ENCODE results near the gene GNA12. TPM values are rescaled to one million over a fixed set of nuclear protein-coding genes. Genes with fewer than 3 reads are reported as not detected.

The GNA12 gene
- total and polyA plus RNA-seq, 5 donors from 2014 or later: 5.0 to 29.1 (median 7.9) TPM

DNA sequence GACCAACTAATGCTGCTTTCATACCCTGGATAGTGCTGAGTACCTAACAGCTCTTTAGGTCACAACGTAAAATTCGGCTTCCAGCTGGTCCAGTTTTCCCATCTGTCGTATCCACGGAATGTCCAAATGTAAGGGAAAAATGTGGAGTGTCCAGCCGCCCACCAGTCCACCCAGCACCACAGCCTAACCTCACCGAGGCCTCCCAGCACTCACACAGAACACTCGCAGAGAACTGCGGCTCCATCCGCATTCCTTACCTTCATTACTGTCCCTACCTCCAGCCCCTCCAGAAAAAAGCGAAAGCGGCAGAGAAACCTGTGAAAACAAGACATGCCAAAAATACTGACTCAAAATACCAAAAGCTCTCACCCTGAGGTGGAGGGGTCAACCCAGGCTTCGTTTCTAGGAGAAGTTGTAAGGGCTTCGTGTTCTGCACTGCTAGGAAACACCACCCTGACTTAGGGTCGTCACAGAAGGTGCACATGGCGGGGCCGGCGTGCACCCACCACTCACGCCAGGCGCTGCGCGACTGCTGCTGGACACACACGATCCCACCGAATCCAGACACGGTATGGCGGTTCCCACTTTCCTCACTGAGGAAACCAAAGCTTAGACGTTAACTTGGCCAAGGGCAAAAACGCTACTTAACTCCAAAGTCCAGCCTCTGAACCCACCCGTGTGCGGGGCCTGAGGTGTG, 82.2 kb downstream of the GNA12 start:
- H3K4me3 Mint-ChIP-seq: no peak overlapping the region
- no peaks in the 10 kb centered on the region for H3K9me3 Mint-ChIP-seq
- no peak overlapping the region for H3K27ac ChIP-seq (ENCODE audit: insufficient read depth, low read length, poor library complexity, severe bottlenecking)
- peaks cover 15% of the 10 kb centered on the region for H3K36me3 Mint-ChIP-seq
- H3K9me3 ChIP-seq (ENCODE audit: control insufficient read depth in 2 of 2, low read length in 2 of 2): no peaks in the 10 kb centered on the region
- H3K4me3 ChIP-seq (ENCODE audit: low read depth, low read length): no peak overlapping the region
- peaks cover 27% of the 10 kb centered on the region for H3K4me1 ChIP-seq (ENCODE audit: control insufficient read depth, insufficient read depth, low read length, poor library complexity, severe bottlenecking)
- ATAC-seq (ENCODE audit: low read depth in 2 of 2): no peak
- H3K4me1 Mint-ChIP-seq: peaks cover 23 to 36% (median 25%) of the 10 kb centered on the region in 4 donors
- DNase-seq: no peak
- H3K27me3 ChIP-seq (ENCODE audit: control insufficient read depth, insufficient read depth, low read length): no peaks in the 10 kb centered on the region
- H3K27ac Mint-ChIP-seq: no peak overlapping the region
- H3K27me3 Mint-ChIP-seq: no peaks in the 10 kb centered on the region
- H3K36me3 ChIP-seq (ENCODE audit: control insufficient read depth, insufficient read depth, low read length): peaks cover 5% of the 10 kb centered on the region

DNA sequence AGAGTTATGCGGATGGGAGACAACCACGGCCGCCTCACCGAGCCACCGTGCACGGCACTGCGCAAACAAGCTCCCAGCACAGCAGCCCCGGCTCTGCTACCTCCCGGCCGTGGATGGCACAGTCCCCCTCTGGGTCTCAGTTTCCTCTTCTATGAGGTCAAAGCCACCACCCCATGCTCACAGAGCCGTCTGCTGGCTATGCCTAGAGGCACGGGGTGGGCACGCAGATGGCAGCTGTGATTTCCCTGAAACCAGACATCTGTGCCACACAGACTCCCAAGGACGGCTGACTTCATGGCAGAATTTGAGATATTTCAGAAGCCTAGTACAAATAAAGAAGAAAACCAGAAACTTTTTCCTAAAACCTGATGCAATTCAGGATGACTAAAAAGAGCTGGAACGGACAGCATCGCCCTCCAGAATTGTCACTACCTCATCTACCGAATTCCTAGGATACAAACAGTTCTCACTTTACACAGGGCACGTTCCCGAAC, 82.9 kb downstream of the GNA12 start:
- no peak for ATAC-seq (ENCODE audit: low read depth in 2 of 2)
- Histone ChIP-seq H3K27ac (ENCODE audit: insufficient read depth, low read length, poor library complexity, severe bottlenecking) (no peak overlapping the region), H3K27me3 (ENCODE audit: control insufficient read depth, insufficient read depth, low read length) (no peaks in the 10 kb centered on the region), H3K4me1 (ENCODE audit: control insufficient read depth, insufficient read depth, low read length, poor library complexity, severe bottlenecking) (peaks cover 27% of the 10 kb centered on the region), H3K9me3 (ENCODE audit: control insufficient read depth in 2 of 2, low read length in 2 of 2) (no peaks in the 10 kb centered on the region), H3K36me3 (ENCODE audit: control insufficient read depth, insufficient read depth, low read length) (peaks cover 5% of the 10 kb centered on the region), H3K4me3 (ENCODE audit: low read depth, low read length) (no peak overlapping the region)
- no peak overlapping the region for H3K27ac Mint-ChIP-seq
- peaks cover 18% of the 10 kb centered on the region for H3K36me3 Mint-ChIP-seq
- H3K4me3 Mint-ChIP-seq: no peak overlapping the region
- no peaks in the 10 kb centered on the region for H3K9me3 Mint-ChIP-seq
- no peaks in the 10 kb centered on the region for H3K27me3 Mint-ChIP-seq
- H3K4me1 Mint-ChIP-seq: peaks cover 23 to 39% (median 25%) of the 10 kb centered on the region in 4 donors
- no peak for DNase-seq

DNA sequence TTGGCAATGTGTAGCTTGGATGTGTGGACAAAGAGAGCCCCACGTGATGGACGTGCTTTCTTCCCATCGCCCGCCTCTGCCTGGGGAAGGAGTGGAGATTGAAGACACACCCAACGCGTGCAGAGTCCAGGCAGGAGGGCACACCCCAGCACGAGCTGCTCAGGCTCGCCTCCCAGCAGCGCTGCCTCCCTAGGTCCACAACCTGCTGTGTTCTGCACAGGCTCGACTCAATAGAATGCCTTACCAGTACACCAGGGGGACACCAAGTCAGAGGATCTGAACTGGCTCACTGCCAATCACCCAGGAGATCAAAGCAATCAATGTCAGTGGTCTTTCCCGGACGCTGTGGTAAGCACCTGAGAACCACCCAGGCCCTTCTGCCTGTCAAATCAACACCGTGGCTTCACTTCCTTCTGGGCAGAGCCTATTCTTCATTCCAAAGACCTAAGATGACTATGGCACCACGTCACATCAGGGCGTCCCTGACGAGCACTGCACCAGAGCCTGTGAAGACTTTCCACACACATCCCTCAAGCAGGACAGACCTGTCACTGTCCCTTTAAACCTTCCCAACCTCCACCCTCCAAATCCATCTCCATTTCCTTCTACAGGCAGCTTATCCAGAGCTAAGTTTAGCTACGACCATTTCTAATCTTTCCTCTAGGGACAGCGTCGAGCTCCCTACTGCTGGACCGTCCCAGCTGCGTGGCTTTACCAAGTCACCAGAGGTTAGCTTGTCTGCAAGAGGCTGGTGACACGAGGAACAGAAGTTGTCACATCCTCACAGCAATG, 83.8 kb downstream of the GNA12 start:
- Mint-ChIP-seq H3K27ac (peak overlapping the region in 2 of 3 donors; percentile 65 to 78), H3K4me3 (peak overlapping the region in 1 of 4 donors; percentile 66), H3K4me1 (peaks cover 23 to 39% (median 27%) of the 10 kb centered on the region in 4 donors), H3K27me3 (no peaks in the 10 kb centered on the region), H3K9me3 (no peaks in the 10 kb centered on the region), H3K36me3 (peaks cover 25% of the 10 kb centered on the region)
- H3K9me3 ChIP-seq (ENCODE audit: control insufficient read depth in 2 of 2, low read length in 2 of 2): no peaks in the 10 kb centered on the region
- peaks cover 5% of the 10 kb centered on the region for H3K36me3 ChIP-seq (ENCODE audit: control insufficient read depth, insufficient read depth, low read length)
- peaks cover 27% of the 10 kb centered on the region for H3K4me1 ChIP-seq (ENCODE audit: control insufficient read depth, insufficient read depth, low read length, poor library complexity, severe bottlenecking)
- ATAC-seq (ENCODE audit: low read depth in 2 of 2) (no peak), DNase-seq (peak in 1 of 3 donors; percentile 20)
- no peak overlapping the region for H3K4me3 ChIP-seq (ENCODE audit: low read depth, low read length)
- H3K27ac ChIP-seq (ENCODE audit: insufficient read depth, low read length, poor library complexity, severe bottlenecking): no peak overlapping the region
- H3K27me3 ChIP-seq (ENCODE audit: control insufficient read depth, insufficient read depth, low read length): no peaks in the 10 kb centered on the region

DNA sequence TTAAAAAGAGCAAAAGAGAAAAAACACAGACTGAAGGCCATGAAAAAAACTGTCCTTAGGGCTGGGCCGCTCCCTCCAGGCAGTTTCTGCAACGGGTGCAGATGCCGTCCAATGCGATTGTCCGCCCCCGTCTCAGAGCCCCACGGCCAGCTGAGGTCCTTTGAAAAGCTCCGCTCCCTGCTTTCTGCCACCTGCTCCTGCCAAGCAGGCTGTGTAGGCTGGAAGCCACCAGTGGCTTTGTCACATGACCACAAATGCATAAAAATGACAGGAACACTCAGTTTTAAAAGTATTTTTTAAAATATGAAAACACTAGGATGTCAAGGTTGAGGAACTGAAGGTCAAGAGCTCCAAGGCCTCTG, 84.4 kb downstream of the GNA12 start:
- H3K27me3 Mint-ChIP-seq: no peaks in the 10 kb centered on the region
- DNase-seq (no peak), ATAC-seq (ENCODE audit: low read depth in 2 of 2) (no peak)
- H3K9me3 Mint-ChIP-seq: no peaks in the 10 kb centered on the region
- Histone ChIP-seq H3K4me3 (ENCODE audit: low read depth, low read length) (no peak overlapping the region), H3K27me3 (ENCODE audit: control insufficient read depth, insufficient read depth, low read length) (no peaks in the 10 kb centered on the region), H3K4me1 (ENCODE audit: control insufficient read depth, insufficient read depth, low read length, poor library complexity, severe bottlenecking) (peaks cover 27% of the 10 kb centered on the region), H3K27ac (ENCODE audit: insufficient read depth, low read length, poor library complexity, severe bottlenecking) (no peak overlapping the region), H3K36me3 (ENCODE audit: control insufficient read depth, insufficient read depth, low read length) (peaks cover 5% of the 10 kb centered on the region), H3K9me3 (ENCODE audit: control insufficient read depth in 2 of 2, low read length in 2 of 2) (no peaks in the 10 kb centered on the region)
- H3K27ac Mint-ChIP-seq: peak overlapping the region in 2 of 3 donors; percentile 78 to 93
- no peak overlapping the region for H3K4me3 Mint-ChIP-seq
- peaks cover 23 to 39% (median 27%) of the 10 kb centered on the region in 4 donors for H3K4me1 Mint-ChIP-seq
- H3K36me3 Mint-ChIP-seq: peaks cover 30% of the 10 kb centered on the region

DNA sequence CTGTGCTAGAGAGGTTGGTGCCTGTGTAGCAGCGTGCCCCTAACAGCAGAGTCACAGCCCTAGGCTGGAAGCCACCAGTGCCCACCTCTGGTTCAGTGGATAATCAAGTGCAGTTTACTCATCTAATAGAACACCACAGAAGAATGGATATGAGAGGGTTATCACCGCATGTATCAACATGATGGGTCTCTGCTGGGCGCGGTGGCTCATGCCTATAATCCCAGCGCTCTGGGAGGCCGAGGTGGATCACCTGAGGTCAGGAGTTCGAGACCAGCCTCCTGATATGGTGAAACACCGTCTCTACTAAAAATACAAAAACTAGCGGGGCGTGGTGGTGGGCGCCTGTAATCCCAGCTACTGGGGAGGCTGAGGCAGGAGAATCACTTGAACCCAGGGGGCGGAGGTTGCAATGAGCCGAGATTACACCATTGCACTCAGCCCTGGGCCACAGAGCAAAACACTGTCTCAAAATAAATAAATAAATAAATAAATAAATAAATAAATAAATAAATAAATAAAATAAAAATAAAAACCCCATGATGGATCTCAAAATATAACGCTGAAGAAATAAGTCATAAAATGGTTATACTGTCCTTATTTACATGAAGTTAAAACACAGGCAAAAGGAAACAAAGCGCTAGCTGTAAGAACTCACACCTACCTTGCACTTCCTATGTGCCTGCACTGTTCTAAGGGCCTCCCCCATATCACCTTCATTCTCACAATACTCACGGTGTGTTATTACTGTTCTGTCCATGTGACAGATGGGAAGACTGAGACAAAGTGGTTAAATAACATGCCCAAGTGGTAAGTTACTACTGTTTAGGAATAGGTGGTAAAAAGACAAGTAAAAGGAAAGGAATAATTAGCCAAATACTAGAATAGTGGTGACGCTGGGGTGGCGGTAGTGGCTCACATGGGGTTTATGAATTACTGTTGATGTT, 85.2 kb downstream of the GNA12 start:
- peak overlapping the region; percentile 27 for H3K4me3 ChIP-seq (ENCODE audit: low read depth, low read length)
- H3K9me3 ChIP-seq (ENCODE audit: control insufficient read depth in 2 of 2, low read length in 2 of 2): no peaks in the 10 kb centered on the region
- DNase-seq (peak in 1 of 3 donors; percentile 21), ATAC-seq (ENCODE audit: low read depth in 2 of 2) (no peak)
- peak overlapping the region in 3 of 4 donors; percentile 20 to 60 (median 55) for H3K4me3 Mint-ChIP-seq
- no peaks in the 10 kb centered on the region for H3K27me3 ChIP-seq (ENCODE audit: control insufficient read depth, insufficient read depth, low read length)
- peaks cover 30% of the 10 kb centered on the region for H3K36me3 Mint-ChIP-seq
- peaks cover 27% of the 10 kb centered on the region for H3K4me1 ChIP-seq (ENCODE audit: control insufficient read depth, insufficient read depth, low read length, poor library complexity, severe bottlenecking)
- H3K27ac ChIP-seq (ENCODE audit: insufficient read depth, low read length, poor library complexity, severe bottlenecking): peak overlapping the region; percentile 67
- H3K27ac Mint-ChIP-seq: peak overlapping the region; percentile 78 to 93 (median 89)
- H3K4me1 Mint-ChIP-seq: peaks cover 25 to 39% (median 27%) of the 10 kb centered on the region in 4 donors
- peaks cover 2% of the 10 kb centered on the region for H3K36me3 ChIP-seq (ENCODE audit: control insufficient read depth, insufficient read depth, low read length)
- no peaks in the 10 kb centered on the region for H3K9me3 Mint-ChIP-seq
- H3K27me3 Mint-ChIP-seq: no peaks in the 10 kb centered on the region

DNA sequence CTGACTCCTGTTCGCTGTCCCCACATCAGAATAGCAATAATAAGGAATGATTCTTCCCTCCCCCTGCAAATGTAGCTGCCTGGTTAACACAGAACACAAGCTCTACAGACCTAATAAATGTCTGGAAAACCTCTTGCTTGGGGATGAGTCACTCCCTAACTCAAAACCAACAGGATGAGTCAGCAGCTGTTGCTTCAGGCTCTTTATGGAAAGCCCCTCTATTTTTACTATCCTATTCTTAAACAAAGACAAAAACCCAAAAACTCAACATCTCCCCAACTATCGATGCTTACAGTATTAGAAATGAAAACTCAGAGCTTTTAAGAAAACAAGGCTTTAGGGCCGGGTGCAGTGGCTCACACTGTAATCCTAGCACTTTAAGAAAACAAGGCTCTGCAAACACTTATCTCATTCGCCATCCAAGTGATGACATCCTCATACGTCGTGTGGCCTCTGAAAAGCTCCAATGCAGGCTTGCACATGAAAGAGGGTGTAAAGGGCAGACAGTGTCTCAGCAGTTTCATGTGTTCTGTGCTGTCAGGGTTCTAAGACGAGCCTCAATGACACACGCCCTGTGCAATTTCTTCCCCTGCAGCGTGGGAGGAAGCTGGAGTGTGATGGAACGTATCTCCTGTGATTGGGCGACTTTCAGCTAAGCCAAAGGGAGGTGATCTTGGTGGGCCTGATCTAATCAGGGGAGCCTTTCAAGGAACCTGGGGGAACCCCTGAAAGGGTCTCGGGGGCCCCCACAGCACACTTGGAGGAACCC, 86.0 kb downstream of the GNA12 start:
- H3K4me3 ChIP-seq (ENCODE audit: low read depth, low read length): peak overlapping the region; percentile 27
- no peaks in the 10 kb centered on the region for H3K9me3 Mint-ChIP-seq
- peak; percentile 83 to 88 for ATAC-seq (ENCODE audit: low read depth in 2 of 2)
- H3K27me3 Mint-ChIP-seq: no peaks in the 10 kb centered on the region
- peak overlapping the region; percentile 67 for H3K27ac ChIP-seq (ENCODE audit: insufficient read depth, low read length, poor library complexity, severe bottlenecking)
- H3K9me3 ChIP-seq (ENCODE audit: control insufficient read depth in 2 of 2, low read length in 2 of 2): no peaks in the 10 kb centered on the region
- peaks cover 25 to 39% (median 27%) of the 10 kb centered on the region in 4 donors for H3K4me1 Mint-ChIP-seq
- H3K27me3 ChIP-seq (ENCODE audit: control insufficient read depth, insufficient read depth, low read length): no peaks in the 10 kb centered on the region
- peak overlapping the region; percentile 54 to 89 (median 78) for H3K27ac Mint-ChIP-seq
- peak overlapping the region in 3 of 4 donors; percentile 20 to 55 (median 46) for H3K4me3 Mint-ChIP-seq
- H3K4me1 ChIP-seq (ENCODE audit: control insufficient read depth, insufficient read depth, low read length, poor library complexity, severe bottlenecking): peaks cover 27% of the 10 kb centered on the region
- H3K36me3 Mint-ChIP-seq: peaks cover 30% of the 10 kb centered on the region
- H3K36me3 ChIP-seq (ENCODE audit: control insufficient read depth, insufficient read depth, low read length): peaks cover 2% of the 10 kb centered on the region
- peak; percentile 11 to 89 (median 50) for DNase-seq
